Hypothalamus (tissue), 51 donors: ENCODE data around the gene SLC9C2.
"Not testable (repeated sequence)": the region's sequence is repeated elsewhere in the genome, so short reads cannot be mapped to it uniquely, and the experiment has no call there.

ENCODE experiments used
- DNase-seq, 51 donors: peaks; one replicate each; lab custom pipeline; 2025; lab: John Stamatoyannopoulos, UW

Gene SLC9C2

GRCh38 chr1:173467426-173467825 lies 135.4 kb downstream of the SLC9C2 start:
- no peak for DNase-seq

GRCh38 chr1:173464185-173464584 lies 138.7 kb downstream of the SLC9C2 start:
- DNase-seq, result not testable (repeated sequence)

GRCh38 chr1:173462666-173463065 lies 140.2 kb downstream of the SLC9C2 start:
- DNase-seq, result not testable (repeated sequence)

- DNase-seq, result no peak
These were observed 143.0 kb downstream of the SLC9C2 start for GRCh38 chr1:173459885-173460284.

- no peak for DNase-seq
These were observed 147.8 kb downstream of the SLC9C2 start for GRCh38 chr1:173454966-173455524.

- no peak for DNase-seq
These were observed 148.9 kb downstream of the SLC9C2 start for GRCh38 chr1:173453982-173454381.

GRCh38 chr1:173451981-173452380 lies 150.9 kb downstream of the SLC9C2 start:
- peak in 9 of 51 donors; percentile 5 to 31 (median 19) for DNase-seq
